HG03060 (cell line): ENCODE measurements around the gene GPBAR1.
"Not testable (repeated sequence)": the region's sequence is repeated elsewhere in the genome, so short reads cannot be mapped to it uniquely, and the experiment has no call there.

Experiments
- ATAC-seq: cut with Tn5 transposase; IDR thresholded peaks from one replicate; pipeline ENCODE4 v1.9.1; 2021; ENCODE audit warnings: low read depth, moderate number of reproducible peaks; ENCODE audit not compliant: unreplicated experiment

Gene GPBAR1

GRCh38 chr2:218266316-218266979, 5.6 kb downstream of the GPBAR1 start:
- ATAC-seq, result no peak

GRCh38 chr2:218267259-218267658, 6.4 kb downstream of the GPBAR1 start:
- no peak for ATAC-seq

DNA sequence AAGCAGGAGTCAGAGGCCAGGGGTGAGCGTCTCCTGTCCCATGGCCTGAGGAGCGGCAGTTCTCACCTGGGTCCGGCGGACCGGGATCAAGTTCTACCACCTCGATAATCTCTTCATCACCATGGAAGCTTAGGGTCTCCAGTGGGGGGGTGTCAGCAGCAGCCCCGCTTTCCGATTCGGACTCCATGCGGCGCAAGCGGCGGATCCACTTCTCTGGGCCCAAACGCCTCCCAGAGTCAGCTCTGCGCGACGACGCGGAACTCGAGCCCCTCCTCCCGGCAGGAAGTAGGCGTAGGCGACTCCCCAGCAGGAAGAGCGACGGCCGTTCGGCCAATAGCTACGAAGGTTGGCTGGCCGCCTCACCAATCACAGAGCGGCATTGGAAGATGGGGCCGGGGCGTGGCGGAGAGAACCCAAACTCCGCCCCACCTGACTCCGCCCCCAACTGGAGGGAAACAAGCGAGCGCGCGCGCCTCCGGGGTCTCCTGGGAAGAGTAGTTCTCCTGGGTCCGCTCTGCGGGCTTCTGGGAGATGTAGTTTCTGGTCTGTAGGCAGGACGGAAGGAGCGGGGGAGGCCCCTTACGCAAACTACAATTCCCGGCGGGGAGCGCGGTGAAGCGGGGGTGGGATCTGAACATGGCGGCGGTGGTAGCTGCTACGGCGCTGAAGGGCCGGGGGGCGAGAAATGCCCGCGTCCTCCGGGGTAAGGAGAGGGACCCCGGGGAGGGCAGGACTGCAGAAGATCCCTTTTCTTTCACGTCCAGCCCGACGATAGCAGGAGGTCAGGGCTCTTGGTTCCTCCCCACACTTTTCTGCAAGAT, 9.3 kb downstream of the GPBAR1 start, which contains the start of the genes AAMP and PNKD:
TSS of gene AAMP (minus strand) at position 238 of the 821 bp plus-strand sequence. CDS start at position 187, 51 bp downstream.
TSS of gene PNKD (plus strand) at position 620 of the 821 bp plus-strand sequence. CDS start at position 637, 17 bp downstream.
- ATAC-seq, result peak; percentile 76

DNA sequence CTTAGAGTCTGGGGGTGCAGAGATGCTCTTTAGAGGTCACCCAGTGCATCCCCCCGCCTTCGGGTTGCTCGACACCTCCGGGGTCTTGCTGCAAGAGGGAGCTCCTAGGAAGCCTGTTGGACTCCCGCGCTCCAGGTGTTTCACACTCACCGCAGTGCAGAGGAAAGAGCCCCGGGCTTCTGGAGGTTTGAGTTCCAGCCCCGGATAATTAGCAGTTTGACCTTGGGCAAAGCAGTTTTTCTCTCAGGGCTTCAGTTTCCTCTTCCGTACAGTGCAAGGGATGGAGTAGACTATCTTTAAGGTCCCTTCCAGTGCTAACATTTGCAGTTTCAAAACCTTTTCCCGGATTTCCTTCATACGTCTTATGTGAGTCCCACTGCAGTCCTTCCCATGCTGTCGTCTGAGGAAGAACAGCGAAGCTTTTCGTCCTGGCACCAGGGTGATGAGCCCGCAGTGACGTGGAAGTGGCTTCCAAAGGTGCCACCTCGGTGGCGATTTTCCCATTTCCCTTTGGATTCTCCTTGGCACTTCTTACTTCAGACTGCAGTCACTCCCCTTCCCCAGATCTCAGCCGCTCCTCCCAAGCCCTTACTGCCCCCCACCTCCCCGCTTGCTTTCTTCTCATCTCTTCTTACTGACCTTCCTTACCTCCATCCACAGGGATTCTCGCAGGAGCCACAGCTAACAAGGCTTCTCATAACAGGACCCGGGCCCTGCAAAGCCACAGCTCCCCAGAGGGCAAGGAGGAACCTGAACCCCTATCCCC, 10.1 kb downstream of the GPBAR1 start:
- ATAC-seq, result no peak

DNA sequence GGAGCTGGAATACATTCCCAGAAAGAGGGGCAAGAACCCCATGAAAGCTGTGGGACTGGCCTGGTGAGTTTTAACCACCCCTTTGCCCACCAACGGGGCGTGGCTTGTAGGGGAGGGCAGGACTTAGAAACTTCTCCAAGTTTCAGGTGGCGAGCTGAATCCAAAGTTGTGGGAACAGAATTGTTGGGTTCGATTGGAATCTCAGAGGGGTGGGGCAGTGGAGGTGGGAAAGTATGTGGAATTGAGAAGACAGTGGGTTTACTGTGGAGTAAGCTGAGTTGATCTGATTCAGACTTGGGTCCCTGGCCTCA, 10.6 kb downstream of the GPBAR1 start:
- ATAC-seq, result no peak

DNA sequence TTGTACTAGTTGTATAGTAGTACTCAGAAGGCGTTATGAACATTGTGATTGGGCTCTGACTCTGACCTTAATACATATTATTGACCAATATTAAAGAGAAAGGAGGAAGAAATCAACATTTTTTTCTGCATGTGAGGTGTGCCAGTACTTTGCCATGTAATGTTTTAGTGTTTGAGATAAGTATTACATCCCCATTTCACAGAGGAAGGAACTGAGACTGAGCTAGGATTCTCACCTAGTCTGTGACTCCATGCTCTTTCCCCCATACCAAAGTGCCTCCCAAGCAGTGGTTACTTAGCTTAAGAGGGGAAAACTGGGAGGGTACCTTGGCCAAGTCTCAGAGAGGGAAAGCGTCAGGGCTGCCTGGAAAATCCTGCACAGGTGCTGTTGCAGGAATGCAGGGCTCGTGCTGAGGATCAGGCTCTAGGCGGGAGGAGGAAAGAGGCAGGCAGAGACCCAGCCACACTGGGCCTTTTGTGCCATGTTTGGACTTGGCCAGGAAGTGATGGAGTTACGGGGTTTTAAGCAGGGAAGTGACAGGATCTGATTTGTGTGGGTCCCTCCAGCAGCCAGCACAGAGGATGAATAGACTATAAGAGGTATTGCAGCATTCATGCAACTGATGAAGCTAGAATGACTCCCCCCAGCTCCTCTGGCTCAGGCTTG, 11.2 kb downstream of the GPBAR1 start:
- no peak for ATAC-seq

DNA sequence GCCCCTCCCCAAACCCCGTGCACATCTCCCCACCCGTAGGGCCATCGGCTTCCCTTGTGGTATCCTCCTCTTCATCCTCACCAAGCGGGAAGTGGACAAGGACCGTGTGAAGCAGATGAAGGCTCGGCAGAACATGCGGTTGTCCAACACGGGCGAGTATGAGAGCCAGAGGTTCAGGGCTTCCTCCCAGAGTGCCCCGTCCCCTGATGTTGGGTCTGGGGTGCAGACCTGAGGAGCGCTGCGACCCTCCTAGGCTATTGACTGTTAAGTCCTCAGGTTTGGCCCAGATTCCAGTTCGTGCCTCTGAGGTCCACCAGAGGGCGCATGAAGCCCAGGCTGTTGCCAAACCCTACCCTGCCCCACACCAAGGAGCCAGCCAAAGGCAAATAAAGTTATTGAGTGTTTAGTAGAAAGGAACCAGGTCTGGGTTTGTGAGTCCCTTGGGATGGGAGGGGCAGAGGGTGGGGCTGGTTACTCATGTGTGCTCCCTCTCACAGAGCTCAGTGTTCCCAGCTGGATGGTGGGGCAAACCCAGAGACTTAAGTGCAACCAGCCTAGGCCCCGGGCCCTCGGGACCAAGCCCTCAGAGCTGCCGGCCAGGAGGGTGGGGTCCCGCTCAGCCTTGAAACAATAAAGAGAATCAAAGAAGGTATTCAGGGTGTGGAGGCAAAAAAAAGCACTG, 11.9 kb downstream of the GPBAR1 start:
- ATAC-seq, result peak; percentile 29

DNA sequence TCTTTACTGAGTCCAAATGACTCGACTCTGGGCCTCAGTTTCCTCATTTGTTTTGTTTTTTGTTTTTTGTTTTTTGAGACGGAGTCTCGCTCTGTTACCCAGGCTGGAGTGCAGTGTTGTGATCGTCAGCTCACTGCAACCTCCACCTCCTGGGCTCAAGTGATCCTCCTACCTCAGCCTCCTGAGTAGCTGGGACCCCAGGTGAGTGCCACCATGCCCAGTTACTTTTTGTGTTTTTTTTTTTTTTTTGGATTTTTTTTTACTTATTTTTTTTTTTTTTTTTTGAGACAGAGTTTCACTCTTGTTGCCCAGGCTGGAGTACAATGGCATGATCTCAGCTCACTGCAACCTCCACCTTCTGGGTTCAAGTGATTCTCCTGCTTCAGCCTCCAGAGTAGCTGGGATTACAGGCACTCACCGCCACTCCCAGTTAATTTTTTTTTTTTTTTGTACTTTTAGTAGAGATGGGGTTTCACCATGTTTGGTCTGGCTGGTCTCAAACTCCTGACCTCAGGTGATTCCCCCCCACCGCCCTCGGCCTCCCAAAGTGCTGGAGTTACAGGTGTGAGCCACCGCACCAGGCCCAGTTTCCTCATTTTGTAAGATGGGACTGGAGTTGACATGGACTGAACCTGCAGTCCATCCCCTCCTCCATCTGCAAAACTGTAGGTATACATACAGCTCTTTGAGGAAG, 12.5 kb downstream of the GPBAR1 start:
- not testable (repeated sequence) for ATAC-seq

GRCh38 chr2:218273908-218274249, 13.1 kb downstream of the GPBAR1 start:
- ATAC-seq, result no peak

GRCh38 chr2:218274586-218274985, 13.8 kb downstream of the GPBAR1 start:
- no peak for ATAC-seq

GRCh38 chr2:218275371-218276072, 14.7 kb downstream of the GPBAR1 start:
- no peak for ATAC-seq

- no peak for ATAC-seq
These were observed 16.4 kb downstream of the GPBAR1 start for GRCh38 chr2:218276986-218277755.

DNA sequence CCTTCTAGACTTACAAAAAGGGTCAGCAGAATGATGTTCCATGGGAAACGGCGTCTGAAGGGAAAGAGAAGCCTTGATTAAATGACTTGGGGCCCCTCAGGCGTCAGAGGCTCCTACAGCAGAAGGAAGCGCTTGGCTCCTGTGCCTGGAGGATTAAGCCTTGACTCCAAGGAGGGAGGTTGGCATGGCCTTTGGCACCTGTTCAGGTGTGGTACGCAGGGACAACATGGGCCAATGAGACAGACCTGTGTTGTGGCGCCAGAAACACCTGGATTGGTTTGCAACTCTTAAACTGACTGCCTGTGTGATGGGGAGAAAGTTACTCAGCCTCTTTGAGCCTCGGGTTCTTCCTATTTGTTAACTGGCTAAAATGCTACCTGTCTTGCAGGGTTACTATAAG, 17.1 kb downstream of the GPBAR1 start:
- no peak for ATAC-seq

- ATAC-seq, result no peak
These were observed 17.9 kb downstream of the GPBAR1 start for GRCh38 chr2:218278531-218279360.

GRCh38 chr2:218280260-218280870, 19.6 kb downstream of the GPBAR1 start:
- ATAC-seq, result no peak

- no peak for ATAC-seq
These were observed 20.6 kb downstream of the GPBAR1 start for GRCh38 chr2:218281449-218281848.
